ENCODE results near the gene GALNT18.

GALNT18 gene

GRCh38 chr11:11525283-11525682, 96.5 kb downstream of the GALNT18 start:
- no peak for DNase-seq

- DNase-seq = no peak
These were observed 97.3 kb downstream of the GALNT18 start for GRCh38 chr11:11524436-11525061.

GRCh38 chr11:11522591-11522990, 99.2 kb downstream of the GALNT18 start:
- no peak for DNase-seq

GRCh38 chr11:11521306-11522002, 100.4 kb downstream of the GALNT18 start:
- DNase-seq = no peak

GRCh38 chr11:11520231-11521015, 101.4 kb downstream of the GALNT18 start:
- DNase-seq = no peak

- no peak for DNase-seq
These were observed 102.6 kb downstream of the GALNT18 start for GRCh38 chr11:11519184-11519583.

- no peak for DNase-seq
These were observed 107.6 kb downstream of the GALNT18 start for GRCh38 chr11:11514246-11514645.

- DNase-seq = no peak
These were observed 108.4 kb downstream of the GALNT18 start for GRCh38 chr11:11513422-11513821.

- no peak for DNase-seq
These were observed 108.9 kb downstream of the GALNT18 start for GRCh38 chr11:11512929-11513328.

- no peak for DNase-seq
These were observed 109.3 kb downstream of the GALNT18 start for GRCh38 chr11:11512502-11512901.

GRCh38 chr11:11512090-11512489, 109.7 kb downstream of the GALNT18 start:
- no peak for DNase-seq

GRCh38 chr11:11510939-11511338, 110.9 kb downstream of the GALNT18 start:
- DNase-seq = no peak

- no peak for DNase-seq
These were observed 116.1 kb downstream of the GALNT18 start for GRCh38 chr11:11505692-11506091.

GRCh38 chr11:11505190-11505589, 116.6 kb downstream of the GALNT18 start:
- no peak for DNase-seq

- DNase-seq = no peak
These were observed 117.7 kb downstream of the GALNT18 start for GRCh38 chr11:11504071-11504470.

- DNase-seq = no peak
These were observed 119.4 kb downstream of the GALNT18 start for GRCh38 chr11:11502263-11502861.

- no peak for DNase-seq
These were observed 120.1 kb downstream of the GALNT18 start for GRCh38 chr11:11501546-11502262.

GRCh38 chr11:11500744-11501487, 120.9 kb downstream of the GALNT18 start:
- DNase-seq = no peak

GRCh38 chr11:11499300-11499699, 122.5 kb downstream of the GALNT18 start:
- no peak for DNase-seq

- no peak for DNase-seq
These were observed 123.6 kb downstream of the GALNT18 start for GRCh38 chr11:11498195-11498594.

- DNase-seq = no peak
These were observed 124.9 kb downstream of the GALNT18 start for GRCh38 chr11:11496879-11497278.

- no peak for DNase-seq
These were observed 127.5 kb downstream of the GALNT18 start for GRCh38 chr11:11494348-11494747.
